WTC11 (cell line): ENCODE measurements around the gene FLRT1.

Source experiments
- SP1 ChIP-seq: sonication (generic); formaldehyde crosslinking; conservative IDR thresholded peaks from 2 replicates; pipeline ENCODE4 v1.8.1; 2022; ENCODE audit warnings: missing genetic modification reagents
- ZNF317 ChIP-seq: sonication (generic); formaldehyde crosslinking; IDR thresholded peaks from 2 replicates; pipeline ENCODE4 v1.8.1; 2023; ENCODE audit warnings: low read depth, mild to moderate bottlenecking, moderate library complexity, missing genetic modification reagents, borderline replicate concordance
- TF ChIP-seq, protein P1 (sequence below): fragments of 200-600 bp; IDR thresholded peaks from 2 replicates; pipeline ENCODE4 v1.8.0; 2022; ENCODE audit warnings: antibody characterized with exemption
- TF ChIP-seq, protein P2 (sequence below): sonication (generic); formaldehyde crosslinking; IDR thresholded peaks from 2 replicates; pipeline ENCODE4 v1.8.1; 2022; ENCODE audit warnings: low read depth, missing genetic modification reagents, borderline replicate concordance
- TF ChIP-seq, protein P3 (sequence below): sonication (generic); formaldehyde crosslinking; IDR thresholded peaks from 2 replicates; pipeline ENCODE4 v1.8.1; 2022; ENCODE audit warnings: low read depth, mild to moderate bottlenecking, moderate library complexity, missing genetic modification reagents, borderline replicate concordance

DNA sequence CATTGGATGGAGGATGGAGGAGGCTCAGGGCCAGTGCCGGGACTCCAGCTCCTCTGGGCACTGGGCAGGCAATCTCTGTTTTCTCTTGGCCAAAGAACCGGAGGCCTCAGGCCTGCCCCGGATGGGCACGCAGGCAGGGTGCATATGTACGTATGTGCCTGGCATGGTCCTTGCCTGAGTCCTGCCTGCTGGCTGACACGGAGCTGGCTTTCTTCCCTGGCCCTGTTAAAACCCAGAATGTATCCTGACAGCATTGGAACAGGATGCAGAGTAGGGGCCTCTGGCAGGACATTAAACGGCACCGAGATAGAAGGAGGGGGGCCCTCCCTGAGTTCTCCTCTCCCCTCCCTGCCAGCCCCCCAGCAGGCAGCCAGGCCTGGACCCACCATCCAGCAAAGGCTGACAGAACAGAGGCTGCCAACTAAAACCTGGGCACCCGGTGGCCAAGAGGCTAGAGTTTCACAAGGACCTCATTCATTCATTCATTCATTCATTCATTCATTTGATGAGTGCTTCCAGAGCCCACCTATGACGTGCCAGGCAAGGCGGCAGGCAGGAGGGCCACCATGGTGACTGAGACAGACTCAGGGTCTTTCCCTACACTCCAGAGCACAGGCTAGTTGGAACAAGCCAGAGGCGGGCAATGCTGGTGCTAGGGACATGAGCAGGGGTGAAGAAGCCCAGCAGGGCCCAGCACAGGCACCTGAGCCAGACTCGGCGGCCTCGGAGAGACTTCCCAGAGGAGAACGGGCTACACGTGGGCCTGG is 28.8 kb downstream of the FLRT1 start:
- TF ChIP-seq, protein P1, sequence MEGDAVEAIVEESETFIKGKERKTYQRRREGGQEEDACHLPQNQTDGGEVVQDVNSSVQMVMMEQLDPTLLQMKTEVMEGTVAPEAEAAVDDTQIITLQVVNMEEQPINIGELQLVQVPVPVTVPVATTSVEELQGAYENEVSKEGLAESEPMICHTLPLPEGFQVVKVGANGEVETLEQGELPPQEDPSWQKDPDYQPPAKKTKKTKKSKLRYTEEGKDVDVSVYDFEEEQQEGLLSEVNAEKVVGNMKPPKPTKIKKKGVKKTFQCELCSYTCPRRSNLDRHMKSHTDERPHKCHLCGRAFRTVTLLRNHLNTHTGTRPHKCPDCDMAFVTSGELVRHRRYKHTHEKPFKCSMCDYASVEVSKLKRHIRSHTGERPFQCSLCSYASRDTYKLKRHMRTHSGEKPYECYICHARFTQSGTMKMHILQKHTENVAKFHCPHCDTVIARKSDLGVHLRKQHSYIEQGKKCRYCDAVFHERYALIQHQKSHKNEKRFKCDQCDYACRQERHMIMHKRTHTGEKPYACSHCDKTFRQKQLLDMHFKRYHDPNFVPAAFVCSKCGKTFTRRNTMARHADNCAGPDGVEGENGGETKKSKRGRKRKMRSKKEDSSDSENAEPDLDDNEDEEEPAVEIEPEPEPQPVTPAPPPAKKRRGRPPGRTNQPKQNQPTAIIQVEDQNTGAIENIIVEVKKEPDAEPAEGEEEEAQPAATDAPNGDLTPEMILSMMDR = no peak
- TF ChIP-seq, protein P2, sequence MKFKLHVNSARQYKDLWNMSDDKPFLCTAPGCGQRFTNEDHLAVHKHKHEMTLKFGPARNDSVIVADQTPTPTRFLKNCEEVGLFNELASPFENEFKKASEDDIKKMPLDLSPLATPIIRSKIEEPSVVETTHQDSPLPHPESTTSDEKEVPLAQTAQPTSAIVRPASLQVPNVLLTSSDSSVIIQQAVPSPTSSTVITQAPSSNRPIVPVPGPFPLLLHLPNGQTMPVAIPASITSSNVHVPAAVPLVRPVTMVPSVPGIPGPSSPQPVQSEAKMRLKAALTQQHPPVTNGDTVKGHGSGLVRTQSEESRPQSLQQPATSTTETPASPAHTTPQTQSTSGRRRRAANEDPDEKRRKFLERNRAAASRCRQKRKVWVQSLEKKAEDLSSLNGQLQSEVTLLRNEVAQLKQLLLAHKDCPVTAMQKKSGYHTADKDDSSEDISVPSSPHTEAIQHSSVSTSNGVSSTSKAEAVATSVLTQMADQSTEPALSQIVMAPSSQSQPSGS (CRISPR knock-in tag) = no peak
- TF ChIP-seq, protein P3, sequence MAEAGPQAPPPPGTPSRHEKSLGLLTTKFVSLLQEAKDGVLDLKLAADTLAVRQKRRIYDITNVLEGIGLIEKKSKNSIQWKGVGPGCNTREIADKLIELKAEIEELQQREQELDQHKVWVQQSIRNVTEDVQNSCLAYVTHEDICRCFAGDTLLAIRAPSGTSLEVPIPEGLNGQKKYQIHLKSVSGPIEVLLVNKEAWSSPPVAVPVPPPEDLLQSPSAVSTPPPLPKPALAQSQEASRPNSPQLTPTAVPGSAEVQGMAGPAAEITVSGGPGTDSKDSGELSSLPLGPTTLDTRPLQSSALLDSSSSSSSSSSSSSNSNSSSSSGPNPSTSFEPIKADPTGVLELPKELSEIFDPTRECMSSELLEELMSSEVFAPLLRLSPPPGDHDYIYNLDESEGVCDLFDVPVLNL (CRISPR knock-in tag) = no peak
- TF ChIP-seq ZNF317 (CRISPR knock-in tag) (no peak), SP1 (no peak)
